Measurements from ENCODE around the gene ARHGAP42. TPM values are rescaled to one million over a fixed set of nuclear protein-coding genes. Genes with fewer than 3 reads are reported as not detected.

ARHGAP42 gene
- total and polyA plus RNA-seq, 10 of the 15 experiments (the other 5 are each of a cell fraction or from before 2014, with no cell fraction given), result 1.8 to 6.3 (median 3.2) TPM

- TF ChIP-seq USF1 (IDR thresholded peaks at IDR 0.05; ENCODE audit: borderline replicate concordance, extremely low read length, insufficient read depth, low read depth, low read length), result no peak
These were observed 24.9 kb downstream of the ARHGAP42 start (continued) for GRCh38 chr11:100711984-100712383.

GRCh38 chr11:100712583-100712982 is 25.5 kb downstream of the ARHGAP42 start:
- Histone ChIP-seq H3K9me3 (replicated peaks; ENCODE audit: control insufficient read depth, insufficient read depth, low read length) (no peaks in the 10 kb centered on the region), H3K79me2 (ENCODE audit: control insufficient read depth, insufficient read depth, low read length) (no peaks in the 10 kb centered on the region), H3K4me1 (ENCODE audit: control insufficient read depth, insufficient read depth, low read length) (peaks cover 10% of the 10 kb centered on the region), H3K9ac (ENCODE audit: control insufficient read depth, insufficient read depth, low read length) (no peak overlapping the region), H2AFZ (ENCODE audit: control insufficient read depth, low read depth, low read length) (no peak overlapping the region), H3K27me3 (replicated peaks in 1 of 2; ENCODE audit: control insufficient read depth in 2 of 2, insufficient read depth in 2 of 2, low read length in 1 of 2) (no peaks in the 10 kb centered on the region), H3K27ac (ENCODE audit: control insufficient read depth, insufficient read depth) (no peak overlapping the region), H3K4me3 (no peak overlapping the region), H3K4me2 (ENCODE audit: control insufficient read depth, insufficient read depth) (no peak overlapping the region), H4K20me1 (ENCODE audit: control insufficient read depth, insufficient read depth) (no peaks in the 10 kb centered on the region; the same call in 1 of the 2 replicates), H3K36me3 (ENCODE audit: control insufficient read depth in 2 of 2, insufficient read depth in 2 of 2, low read length in 1 of 2) (no peaks in the 10 kb centered on the region)
- no peak for TF ChIP-seq MXI1 (IDR thresholded peaks at IDR 0.05; ENCODE audit: low read depth, low read length)
- FAIRE-seq (no peak), DNase-seq (ENCODE audit: low read depth, low spot score) (no peak), ATAC-seq (no peak)
- ChIA-PET SMC1A (ENCODE audit: uncharacterized antibody, unreplicated experiment) (interaction anchor here (1.4 kb wide), 1 partner anchor 9 kb away, joined by 6 read pairs; no protein-coding TSS in a partner anchor), POLR2A (no interaction called here), CTCF (no interaction called here), RAD21 (ENCODE audit: unreplicated experiment) (no interaction called here)
- no TSS peak for BruUV-seq (replicated peaks)
- intact Hi-C loops (cut with micrococcal nuclease; ENCODE audit: unreplicated experiment) (no loop called here), in situ Hi-C loops (cut with MboI) (no loop called here)
- 79% methylated on average over 3 of the region's 3 CpGs for WGBS (ENCODE audit: insufficient coverage, insufficient replicate concordance, low lambda C conversion rate, missing lambda C conversion rate)

- RAD21 ChIA-PET (ENCODE audit: unreplicated experiment), result no interaction called here
- no peak overlapping the region for H3K4me3 ChIP-seq
- no peaks in the 10 kb centered on the region for H3K79me2 ChIP-seq (ENCODE audit: control insufficient read depth, insufficient read depth, low read length)
- H3K36me3 ChIP-seq (ENCODE audit: control insufficient read depth in 2 of 2, insufficient read depth in 2 of 2, low read length in 1 of 2), result no peaks in the 10 kb centered on the region
- TF ChIP-seq NFIC (IDR thresholded peaks at IDR 0.05; ENCODE audit: low read depth, low read length) (no peak), POLR2AphosphoS2 (IDR thresholded peaks at IDR 0.05; ENCODE audit: low read depth, low read length) (no peak), FOS (IDR thresholded peaks at IDR 0.05; ENCODE audit: borderline replicate concordance, extremely low read depth, insufficient read length) (no peak)
- FAIRE-seq (no peak), ATAC-seq (peak; percentile 36), DNase-seq (ENCODE audit: low read depth, low spot score) (no peak)
- intact Hi-C loops (cut with micrococcal nuclease; ENCODE audit: unreplicated experiment) (no loop called here), in situ Hi-C loops (cut with MboI) (no loop called here)
- H3K9me3 ChIP-seq (replicated peaks; ENCODE audit: control insufficient read depth, insufficient read depth, low read length), result no peaks in the 10 kb centered on the region
- no peak overlapping the region for H3K27ac ChIP-seq (ENCODE audit: control insufficient read depth, insufficient read depth)
- POLR2A ChIA-PET, result no interaction called here
- SMC1A ChIA-PET (ENCODE audit: uncharacterized antibody, unreplicated experiment), result interaction anchor here (1.0 kb wide), 1 partner anchor 79 kb away, joined by 3 read pairs; no protein-coding TSS in a partner anchor
- no peaks in the 10 kb centered on the region; the same call in 1 of the 2 replicates for H4K20me1 ChIP-seq (ENCODE audit: control insufficient read depth, insufficient read depth)
- no peaks in the 10 kb centered on the region for H3K27me3 ChIP-seq (replicated peaks in 1 of 2; ENCODE audit: control insufficient read depth in 2 of 2, insufficient read depth in 2 of 2, low read length in 1 of 2)
- H3K9ac ChIP-seq (ENCODE audit: control insufficient read depth, insufficient read depth, low read length), result no peak overlapping the region
- CTCF ChIA-PET, result interaction anchor here (1.1 kb wide), 1 partner anchor 26 kb away, joined by 4 read pairs; no protein-coding TSS in a partner anchor
- no peaks in the 10 kb centered on the region for H3K4me1 ChIP-seq (ENCODE audit: control insufficient read depth, insufficient read depth, low read length)
- no peak overlapping the region for H2AFZ ChIP-seq (ENCODE audit: control insufficient read depth, low read depth, low read length)
- no peak overlapping the region for H3K4me2 ChIP-seq (ENCODE audit: control insufficient read depth, insufficient read depth)
- 75% methylated on average over 3 of the region's 3 CpGs for WGBS (ENCODE audit: insufficient coverage, insufficient replicate concordance, low lambda C conversion rate, missing lambda C conversion rate)
- BruUV-seq (replicated peaks), result no TSS peak
These were observed 28.2 kb downstream of the ARHGAP42 start for GRCh38 chr11:100715165-100715761.

Data from GM12878 (cell line).